ENCODE results near the gene EPYC. TPM values are rescaled to one million over a fixed set of nuclear protein-coding genes. Genes with fewer than 3 reads are reported as not detected.

Gene EPYC, protein sequence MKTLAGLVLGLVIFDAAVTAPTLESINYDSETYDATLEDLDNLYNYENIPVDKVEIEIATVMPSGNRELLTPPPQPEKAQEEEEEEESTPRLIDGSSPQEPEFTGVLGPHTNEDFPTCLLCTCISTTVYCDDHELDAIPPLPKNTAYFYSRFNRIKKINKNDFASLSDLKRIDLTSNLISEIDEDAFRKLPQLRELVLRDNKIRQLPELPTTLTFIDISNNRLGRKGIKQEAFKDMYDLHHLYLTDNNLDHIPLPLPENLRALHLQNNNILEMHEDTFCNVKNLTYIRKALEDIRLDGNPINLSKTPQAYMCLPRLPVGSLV
- total RNA-seq: not detected in 2 replicates

DNA sequence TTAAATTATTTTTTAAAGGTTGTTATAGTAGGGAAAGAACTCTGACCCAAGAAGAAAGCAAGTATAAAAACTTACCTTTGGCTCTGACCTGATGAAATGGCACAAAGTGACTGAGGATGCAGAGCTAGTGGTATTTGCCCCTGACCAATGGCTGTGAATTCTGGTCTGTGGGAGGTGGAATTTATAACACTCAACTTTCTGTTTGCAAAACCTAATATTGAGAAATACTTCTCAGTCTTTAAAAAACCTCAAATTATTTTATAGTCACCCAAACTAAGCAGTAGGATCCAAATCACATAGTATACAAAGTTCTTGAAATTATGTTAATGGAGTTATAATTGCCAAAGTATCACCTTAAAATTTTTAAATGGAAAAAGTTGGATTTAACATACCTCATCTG is at the start of gene EPYC:
Gene EPYC (minus strand): TSS at position 101 of the 400 bp plus-strand sequence. CDS start 2,407 bp downstream, outside the sequence.
- intact Hi-C loops (cut with micrococcal nuclease): no loop called here

DNA sequence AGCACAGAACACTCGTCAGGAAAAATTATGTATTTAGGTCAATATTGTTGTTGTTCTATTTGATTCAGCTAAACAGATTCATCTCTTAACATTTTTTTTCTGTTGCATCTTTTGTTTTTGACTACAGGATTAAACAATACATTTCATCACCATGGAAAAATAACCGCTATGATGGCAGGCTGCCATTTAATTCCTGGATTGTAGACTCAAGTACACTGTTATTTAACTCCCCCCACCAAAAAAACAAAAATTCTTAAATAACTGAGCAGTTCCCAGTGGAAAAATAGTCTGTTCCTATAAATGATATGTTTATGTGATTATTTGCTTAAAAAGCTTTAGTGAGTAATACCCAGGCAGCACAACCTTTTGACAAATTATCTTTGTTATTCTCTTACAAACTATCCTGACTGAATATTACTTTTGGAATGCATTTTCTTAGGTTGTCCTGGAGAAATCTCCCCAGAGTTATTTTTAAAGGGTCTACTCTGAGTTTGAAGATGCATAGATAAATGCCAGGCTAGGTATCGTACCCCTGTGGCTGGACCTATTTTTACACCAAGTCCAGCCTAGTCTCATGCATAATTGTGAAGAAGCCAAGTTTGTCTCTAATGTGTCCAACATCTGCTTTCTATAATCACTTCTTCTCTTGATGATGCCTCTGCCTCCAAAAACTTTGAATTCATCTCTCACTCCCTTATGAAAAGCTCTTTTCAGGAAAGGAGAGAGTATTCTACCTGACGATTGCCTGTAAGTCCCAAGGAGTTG is 49.4 kb upstream of the EPYC start:
- intact Hi-C loops (cut with micrococcal nuclease): no loop called here

DNA sequence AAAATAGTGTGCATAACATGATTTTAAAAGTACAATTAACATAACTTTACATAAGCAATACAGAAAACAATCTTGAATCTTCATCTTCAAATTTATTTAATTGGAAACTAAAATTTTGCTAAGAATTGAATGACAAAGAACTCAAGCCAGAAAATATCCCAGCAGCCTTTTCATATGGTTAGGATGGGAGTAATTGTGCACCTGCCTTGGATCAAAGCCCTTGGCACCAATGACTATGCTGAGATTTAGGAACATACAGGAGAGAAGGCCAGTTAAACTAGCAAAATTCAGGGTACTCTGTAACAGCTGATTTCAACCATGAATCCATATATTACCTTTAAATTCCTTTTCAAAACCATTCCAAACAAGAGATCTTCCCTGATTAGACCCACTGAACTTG is 47.3 kb upstream of the EPYC start:
- intact Hi-C loops (cut with micrococcal nuclease): no loop called here

- intact Hi-C loops (cut with micrococcal nuclease): no loop called here
Measured at GRCh38 chr12:91044586-91044985, 39.8 kb upstream of the EPYC start.

DNA sequence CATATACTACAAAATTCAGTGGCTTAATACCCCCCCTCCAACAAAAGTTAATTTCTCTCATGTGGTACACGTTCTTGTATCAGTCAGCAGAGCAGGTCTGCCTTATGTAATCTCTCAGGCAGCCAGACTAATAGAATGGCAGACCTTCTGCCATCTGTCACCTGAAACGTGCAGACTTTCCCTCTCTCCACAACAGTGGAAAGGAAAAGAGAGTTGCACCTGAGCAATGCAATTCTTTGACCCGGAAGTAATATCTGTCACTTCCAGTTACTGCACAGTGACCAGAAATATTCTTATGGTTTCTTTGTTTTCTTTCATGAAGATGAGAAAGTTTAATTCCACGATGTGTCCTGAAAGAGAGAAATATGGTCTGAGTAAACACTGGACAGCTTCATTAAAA is 38.6 kb upstream of the EPYC start:
- intact Hi-C loops (cut with micrococcal nuclease): no loop called here

- intact Hi-C loops (cut with micrococcal nuclease): no loop called here
Measured at GRCh38 chr12:91040096-91040755, 35.5 kb upstream of the EPYC start.

- intact Hi-C loops (cut with micrococcal nuclease): no loop called here
Measured at GRCh38 chr12:91037276-91037675, 32.5 kb upstream of the EPYC start.

- intact Hi-C loops (cut with micrococcal nuclease): no loop called here
Measured at GRCh38 chr12:91033251-91033650, 28.5 kb upstream of the EPYC start.

GRCh38 chr12:91023326-91024004 is 18.7 kb upstream of the EPYC start:
- intact Hi-C loops (cut with micrococcal nuclease): no loop called here

DNA sequence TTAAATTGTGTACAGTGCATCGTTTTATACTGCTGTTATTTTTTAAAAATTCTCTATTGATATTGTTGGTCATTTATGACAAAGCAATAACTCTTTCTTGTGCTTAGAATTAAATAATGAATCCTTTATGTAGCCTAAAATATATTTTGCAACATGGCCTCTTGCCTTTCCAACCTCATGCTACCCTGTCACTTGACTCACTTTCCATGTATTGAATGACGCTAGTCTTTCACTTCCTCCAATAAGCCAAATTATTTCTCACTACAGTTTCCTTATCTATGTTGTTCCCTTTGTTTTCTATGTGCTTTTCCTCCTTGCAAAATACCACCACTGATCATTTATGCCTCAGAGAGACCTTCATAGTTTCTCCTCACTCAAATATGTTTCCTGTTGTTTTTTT is 16.3 kb upstream of the EPYC start:
- intact Hi-C loops (cut with micrococcal nuclease): no loop called here

GRCh38 chr12:91019455-91019854 is 14.7 kb upstream of the EPYC start:
- intact Hi-C loops (cut with micrococcal nuclease): no loop called here

DNA sequence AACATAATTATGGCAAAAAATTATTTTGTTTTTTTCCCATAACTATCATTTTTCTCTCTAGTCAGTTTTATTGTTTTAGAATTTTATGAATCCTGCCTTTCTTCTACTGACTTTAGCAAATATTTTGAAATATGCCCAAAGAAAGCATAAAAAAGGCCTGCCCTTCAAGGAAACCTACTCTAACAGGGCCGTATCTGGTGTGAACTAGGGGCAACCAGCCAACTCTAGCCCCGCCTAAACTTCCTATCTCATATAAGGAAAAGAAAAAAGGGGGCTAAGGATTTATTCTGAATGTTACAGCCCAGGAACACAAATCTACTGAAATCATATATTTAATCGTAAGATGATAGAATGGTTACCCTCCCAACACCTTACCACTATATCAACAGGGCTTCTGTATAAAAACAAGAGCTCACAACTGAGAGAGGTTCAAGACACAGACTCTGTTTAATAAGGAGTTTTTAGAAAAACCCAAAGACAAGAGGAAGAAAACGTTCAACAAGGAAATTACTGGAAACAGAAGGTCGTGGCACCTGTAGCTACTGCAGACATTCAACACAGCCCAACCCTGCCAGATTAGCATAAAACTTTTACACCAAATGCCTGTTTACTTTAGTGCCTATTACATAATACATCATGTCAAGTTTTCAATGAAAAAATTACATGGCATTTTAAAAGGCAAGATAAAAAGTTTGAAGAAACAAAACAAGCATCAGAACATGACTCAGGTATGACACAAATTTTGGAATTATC is 12.9 kb upstream of the EPYC start:
- intact Hi-C loops (cut with micrococcal nuclease): no loop called here

DNA sequence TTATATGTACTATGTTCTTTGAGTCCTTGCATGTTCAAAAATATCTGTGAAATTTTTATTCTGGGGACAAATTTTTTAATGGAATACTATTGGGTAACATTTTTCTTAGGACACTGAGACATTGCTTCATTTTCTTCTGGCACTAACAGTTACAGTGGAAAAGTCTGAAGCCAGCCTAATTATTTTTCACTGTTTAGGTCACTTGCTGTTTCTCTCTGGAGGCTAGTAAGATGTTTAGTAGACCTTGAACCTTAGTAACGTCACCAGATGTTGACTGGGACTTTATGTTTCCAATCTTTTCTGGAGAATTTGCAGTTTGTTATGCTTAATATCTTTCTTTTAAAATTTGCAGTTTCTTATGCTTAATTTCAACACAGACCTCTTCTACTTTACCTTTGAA is 12.3 kb upstream of the EPYC start:
- intact Hi-C loops (cut with micrococcal nuclease): no loop called here

DNA sequence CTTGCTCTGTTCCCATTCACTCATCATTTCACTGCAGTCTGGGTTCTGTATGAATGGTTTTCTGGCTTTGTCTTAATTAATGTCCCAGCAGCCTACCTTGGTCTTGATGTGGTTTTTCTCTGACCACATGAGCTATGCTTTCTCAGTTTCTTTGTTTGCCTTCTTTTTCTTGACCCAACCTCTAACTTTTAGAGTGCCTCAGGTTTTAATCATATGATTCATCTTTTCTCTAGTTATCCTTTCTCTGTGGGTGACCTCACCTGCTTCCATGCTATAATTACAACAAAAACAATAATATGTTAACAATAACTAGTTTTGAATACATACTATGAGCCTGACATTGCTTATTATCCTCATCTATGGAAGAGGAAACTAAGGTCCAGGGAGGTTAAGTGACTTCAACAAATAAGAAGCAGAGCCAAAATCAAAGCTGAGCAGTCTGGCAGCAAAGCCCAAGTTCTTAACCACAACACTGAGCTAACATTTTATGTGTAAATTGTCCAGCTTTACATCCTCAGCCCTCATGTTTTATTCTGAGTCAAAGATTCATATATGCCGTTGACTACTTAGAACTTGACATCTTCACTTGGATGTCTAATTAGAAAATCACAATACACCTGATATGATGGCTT is 4.7 kb upstream of the EPYC start:
- intact Hi-C loops (cut with micrococcal nuclease): no loop called here

DNA sequence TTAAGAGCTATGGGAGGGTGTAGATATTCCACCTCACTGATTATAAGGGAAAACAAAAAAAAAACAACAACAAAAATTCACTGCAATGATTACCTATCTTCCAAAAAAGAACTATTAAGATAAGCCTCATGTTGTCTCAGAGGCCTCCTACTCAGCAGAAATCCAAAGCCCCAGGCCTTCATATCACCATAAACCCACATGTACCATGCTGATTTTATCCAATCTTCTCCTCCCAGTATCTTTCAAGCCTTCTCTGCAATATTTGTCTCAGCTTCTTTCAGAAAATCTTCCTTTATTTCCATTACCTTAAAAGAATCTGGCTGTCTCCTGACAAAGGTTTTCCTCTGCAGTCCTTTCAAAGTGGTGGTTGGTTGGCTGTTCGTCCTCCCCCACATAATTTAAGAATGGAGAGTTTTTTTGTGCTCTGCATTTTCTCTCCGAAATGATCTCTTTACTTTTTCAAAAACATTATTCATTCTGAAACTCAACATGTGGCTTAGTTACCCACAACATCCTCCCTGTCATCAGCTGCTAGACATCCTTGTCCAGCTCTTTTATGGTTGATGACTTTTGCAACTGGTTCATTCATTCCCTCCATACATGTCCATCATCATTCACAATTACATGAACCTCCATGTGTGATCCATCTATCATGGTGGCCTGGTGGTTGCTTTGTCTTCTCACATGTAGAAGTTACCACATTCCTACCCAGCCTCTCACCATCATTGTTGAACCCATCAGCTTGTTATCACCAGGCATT is 2.9 kb upstream of the EPYC start:
- intact Hi-C loops (cut with micrococcal nuclease): no loop called here

DNA sequence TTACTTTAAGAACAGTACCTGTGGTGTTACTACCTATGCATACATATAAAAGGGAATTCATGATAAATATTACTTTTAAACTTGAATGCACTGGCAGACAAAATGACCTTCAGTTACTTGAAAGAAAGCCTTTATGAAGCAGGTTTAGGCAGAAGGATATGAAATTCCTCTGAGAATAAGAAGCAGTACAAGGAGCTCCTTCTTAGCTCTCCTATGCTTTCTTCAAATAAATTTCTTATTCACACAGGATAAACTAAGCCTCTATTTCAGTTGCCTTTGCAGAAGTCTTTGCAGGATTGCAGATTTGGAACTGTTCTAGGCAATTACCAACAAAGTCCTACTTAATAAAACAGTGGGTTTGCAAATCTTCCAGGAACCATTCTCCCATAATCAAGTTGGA is 1.0 kb downstream of the EPYC start:
- intact Hi-C loops (cut with micrococcal nuclease): no loop called here

GRCh38 chr12:91001306-91001705 is 3.5 kb downstream of the EPYC start:
- intact Hi-C loops (cut with micrococcal nuclease): no loop called here

GRCh38 chr12:90999966-91000365 is 4.8 kb downstream of the EPYC start:
- intact Hi-C loops (cut with micrococcal nuclease): no loop called here

- intact Hi-C loops (cut with micrococcal nuclease): no loop called here
Measured at GRCh38 chr12:90999527-90999926, 5.2 kb downstream of the EPYC start.

DNA sequence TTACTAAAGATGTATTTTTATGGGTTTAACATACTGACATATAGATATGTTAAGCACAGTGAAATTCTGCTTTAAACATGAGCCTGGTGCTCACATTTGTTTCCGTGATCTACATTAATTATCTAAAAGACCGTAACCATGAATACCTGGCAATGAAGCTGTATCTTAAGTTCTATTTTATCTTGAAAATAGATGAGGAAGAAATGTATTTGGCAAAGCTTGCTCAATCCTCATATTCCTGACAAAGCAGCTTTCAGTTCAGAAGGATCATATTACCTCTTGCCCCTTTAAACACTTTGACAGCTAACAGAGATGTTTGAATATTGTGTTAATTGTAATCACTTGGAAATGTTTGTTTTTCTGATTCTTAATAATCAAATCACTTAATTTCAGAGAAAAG is 9.8 kb downstream of the EPYC start:
- intact Hi-C loops (cut with micrococcal nuclease): no loop called here
